ENCODE results near the gene UTP25.

UTP25 gene

GRCh38 chr1:209835782-209836298, 8.1 kb downstream of the UTP25 start:
- no peak for TF ChIP-seq CTCF (IDR thresholded peaks at IDR 0.05)

GRCh38 chr1:209837671-209838070, 9.9 kb downstream of the UTP25 start:
- TF ChIP-seq CTCF (IDR thresholded peaks at IDR 0.05) = no peak

- TF ChIP-seq CTCF (IDR thresholded peaks at IDR 0.05) = no peak
Observed at GRCh38 chr1:209838537-209838936, 10.8 kb downstream of the UTP25 start.

- TF ChIP-seq CTCF (IDR thresholded peaks at IDR 0.05) = no peak
Observed at GRCh38 chr1:209839875-209840546, 12.2 kb downstream of the UTP25 start.

- TF ChIP-seq CTCF (IDR thresholded peaks at IDR 0.05) = no peak
Observed at GRCh38 chr1:209840611-209841010, 12.8 kb downstream of the UTP25 start.

- no peak for TF ChIP-seq CTCF (IDR thresholded peaks at IDR 0.05)
Observed at GRCh38 chr1:209844695-209845407, 17.1 kb downstream of the UTP25 start.

GRCh38 chr1:209845408-209845725, 17.6 kb downstream of the UTP25 start:
- TF ChIP-seq CTCF (IDR thresholded peaks at IDR 0.05) = no peak
